Common myeloid progenitor, CD34-positive (primary cell): Measurements from ENCODE around the gene RHBDL3.

ENCODE experiments used
- CTCF ChIA-PET: fragments of 350-600 bp; sonication (Branson Sonifier 250); formaldehyde crosslinking; loops from one replicate; lab custom pipeline; 2021; ENCODE audit warnings: antibody characterized with exemption; lab: Charles Lee
- POLR2A ChIA-PET: fragments of 350-600 bp; sonication (Branson Sonifier 250); formaldehyde crosslinking; loops from one replicate; lab custom pipeline; 2021; ENCODE audit warnings: antibody characterized with exemption; lab: Charles Lee
- DNase-seq, 3 donors: peaks; one replicate each; pipeline versions ENCODE4 v3.0.0 to v3.0.0-alpha.2; 2013
- H3K27ac ChIP-seq, 2 experiments: 1 replicate in 1 of 2; 2 replicates in 1 of 2; pipeline ENCODE4 v1.7.0; 2013; ENCODE audit warnings: inconsistent platforms in 2 of 2, low read length in 2 of 2, mild to moderate bottlenecking in 2 of 2, low read depth in 1 of 2, moderate library complexity in 1 of 2; ENCODE audit not compliant: severe bottlenecking in 2 of 2, insufficient read depth in 1 of 2, poor library complexity in 1 of 2
- H3K27me3 ChIP-seq, 5 experiments: replicated peaks in 2 of 5; 1 replicate in 3 of 5; 2 replicates in 2 of 5; pipeline versions ENCODE4 v1.6.1 to v1.7.0; 2013; ENCODE audit warnings: low read length in 4 of 5, mild to moderate bottlenecking in 2 of 5, moderate library complexity in 2 of 5, inconsistent platforms in 1 of 5; ENCODE audit not compliant: insufficient read depth in 5 of 5, control insufficient read depth in 4 of 5
- H3K36me3 ChIP-seq, 4 experiments: 1 replicate in 2 of 4; 2 replicates in 2 of 4; pipeline versions ENCODE4 v1.6.1 to v1.7.0; 2013; ENCODE audit warnings: low read length in 3 of 4, control low read depth in 1 of 4, mild to moderate bottlenecking in 1 of 4; ENCODE audit not compliant: control insufficient read depth in 4 of 4, insufficient read depth in 4 of 4
- H3K4me1 ChIP-seq, 4 experiments: 1 replicate in 3 of 4; 2 replicates in 1 of 4; pipeline versions ENCODE4 v1.6.1 to v1.7.1; 2013; ENCODE audit warnings: low read length in 3 of 4, mild to moderate bottlenecking in 3 of 4, control low read depth in 1 of 4, inconsistent platforms in 1 of 4, moderate library complexity in 1 of 4; ENCODE audit not compliant: control insufficient read depth in 4 of 4, insufficient read depth in 4 of 4; ENCODE audit errors: control extremely low read depth in 1 of 4
- H3K4me3 ChIP-seq, 7 experiments: 1 replicate in 4 of 7; 2 replicates in 3 of 7; pipeline versions ENCODE4 v1.5.1 to v1.7.0; 2013; ENCODE audit warnings: mild to moderate bottlenecking in 7 of 7, low read length in 6 of 7, moderate library complexity in 6 of 7, inconsistent platforms in 2 of 7, low read depth in 2 of 7, control low read depth in 1 of 7; ENCODE audit not compliant: insufficient read depth in 4 of 7, control insufficient read depth in 1 of 7; ENCODE audit errors: extremely low read depth in 1 of 7
- H3K9me3 ChIP-seq, 5 experiments: 1 replicate in 4 of 5; 2 replicates in 1 of 5; pipeline versions ENCODE4 v1.6.1 to v1.7.1; 2013; ENCODE audit warnings: low read length in 4 of 5, mild to moderate bottlenecking in 2 of 5, inconsistent platforms in 1 of 5, low read depth in 1 of 5, moderate library complexity in 1 of 5; ENCODE audit not compliant: control insufficient read depth in 4 of 5, insufficient read depth in 2 of 5; ENCODE audit errors: control extremely low read depth in 1 of 5
- WGBS: methylation state at CpG from one replicate; pipeline ENCODE4 v1.1.5; 2013; ENCODE audit not compliant: insufficient coverage; 5-methylcytosine and 5-hydroxymethylcytosine counted together

The RHBDL3 gene

DNA sequence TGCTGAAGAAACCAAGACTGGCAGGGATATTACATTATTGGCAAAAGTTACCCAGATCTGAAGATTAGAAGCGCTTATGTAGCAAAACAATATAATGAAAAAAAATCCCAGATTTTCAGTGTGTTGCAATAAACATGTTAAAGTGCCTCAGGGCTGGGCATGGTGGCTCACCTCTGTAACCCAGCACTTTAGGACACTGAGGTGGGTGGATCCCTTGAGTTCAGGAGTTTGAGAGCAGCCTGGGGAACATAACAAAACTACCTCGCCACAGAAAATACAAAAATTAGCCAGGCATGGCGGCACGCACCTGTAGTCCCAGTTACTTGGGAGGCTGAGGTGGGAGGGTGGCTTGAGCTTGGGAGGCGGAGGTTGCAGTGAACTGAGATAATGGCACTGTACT is 91.1 kb downstream of the RHBDL3 start:
- peaks cover 33 to 85% (median 59%) of the 10 kb centered on the region in 4 experiments for H3K36me3 ChIP-seq
- DNase-seq = no peak
- no peaks in the 10 kb centered on the region for H3K9me3 ChIP-seq
- ChIA-PET POLR2A (no interaction called here), CTCF (no interaction called here)
- no peak overlapping the region for H3K4me3 ChIP-seq
- H3K27ac ChIP-seq = no peak overlapping the region
- no CpG with 5 or more reads among the region's 5 CpGs for WGBS
- peaks cover under 1 to 16% (median 10%) of the 10 kb centered on the region in 4 experiments for H3K4me1 ChIP-seq
- H3K27me3 ChIP-seq = no peaks in the 10 kb centered on the region

DNA sequence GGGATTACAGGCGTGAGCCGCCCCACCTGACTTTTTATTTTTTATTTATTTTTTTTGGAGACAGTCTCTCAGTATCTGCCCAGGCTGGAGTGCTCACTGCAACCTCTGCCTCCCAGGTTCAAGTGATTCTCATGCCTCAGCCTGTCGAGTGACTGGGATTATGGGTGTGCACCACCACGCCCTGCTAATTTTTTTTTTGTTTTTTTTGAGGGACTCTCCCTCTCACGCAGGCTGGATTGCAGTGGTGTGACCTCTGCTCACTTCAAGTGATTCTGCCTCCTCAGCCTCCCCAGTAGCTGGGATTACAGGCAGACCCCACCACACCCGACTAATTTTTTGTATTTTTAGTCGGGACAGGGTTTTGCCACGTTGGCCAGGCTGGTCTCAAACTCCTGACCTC is 92.0 kb downstream of the RHBDL3 start:
- no peaks in the 10 kb centered on the region for H3K9me3 ChIP-seq
- POLR2A ChIA-PET = interaction anchor here (0.8 to 0.9 kb wide), 2 partner anchors 8 to 11 kb away, joined by 3 read pairs; partner anchors contain the start of gene ZNF207
- no peak overlapping the region for H3K27ac ChIP-seq
- CTCF ChIA-PET = no interaction called here
- H3K4me1 ChIP-seq = peaks cover 0 to 8% (median 4%) of the 10 kb centered on the region in 4 experiments
- no peaks in the 10 kb centered on the region for H3K27me3 ChIP-seq
- H3K36me3 ChIP-seq = peaks cover 33 to 89% (median 65%) of the 10 kb centered on the region in 4 experiments
- no peak overlapping the region for H3K4me3 ChIP-seq
- DNase-seq = no peak
- 93% methylated on average over 6 of the region's 8 CpGs for WGBS

- CTCF ChIA-PET = interaction anchor here (1.1 kb wide), 1 partner anchor 84 kb away, joined by 3 read pairs; no protein-coding TSS in a partner anchor
Measured at GRCh38 chr17:32361270-32361669, 95.6 kb downstream of the RHBDL3 start.

DNA sequence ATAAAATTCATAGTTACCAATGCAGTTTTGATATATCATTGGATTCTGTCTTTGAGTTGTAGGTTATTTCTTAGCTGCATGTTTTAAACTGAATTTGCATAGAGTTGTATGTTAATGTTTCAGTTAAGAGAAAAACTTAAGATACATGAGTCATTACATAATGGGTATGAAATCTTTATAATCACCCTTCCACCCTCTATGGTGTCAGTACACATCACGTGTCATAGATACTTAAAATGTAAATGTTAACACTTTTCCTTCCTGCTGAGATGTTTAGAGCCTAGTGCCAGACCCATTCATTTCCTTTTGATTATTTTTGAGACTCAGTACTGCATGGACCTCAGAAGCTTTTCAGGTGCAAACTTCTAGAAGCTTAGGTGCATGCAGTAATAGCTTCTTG is 104.8 kb downstream of the RHBDL3 start:
- Histone ChIP-seq H3K4me1 (no peaks in the 10 kb centered on the region), H3K36me3 (peaks cover 39 to 91% (median 69%) of the 10 kb centered on the region in 4 experiments), H3K4me3 (no peak overlapping the region), H3K9me3 (no peaks in the 10 kb centered on the region), H3K27me3 (no peaks in the 10 kb centered on the region), H3K27ac (no peak overlapping the region)
- WGBS = no CpG with 5 or more reads among the region's 1 CpG
- ChIA-PET CTCF (interaction anchor here (0.7 to 1.7 kb wide), 3 partner anchors 9 to 16 kb away, joined by 3 read pairs; no protein-coding TSS in a partner anchor), POLR2A (interaction anchor here (1.2 kb wide), 1 partner anchor 8 kb away, joined by 4 read pairs; no protein-coding TSS in a partner anchor)
- no peak for DNase-seq

More at GRCh38 chr17:32361270-32361669, 95.6 kb downstream of the RHBDL3 start:
- H3K9me3 ChIP-seq = no peaks in the 10 kb centered on the region
- no peaks in the 10 kb centered on the region for H3K4me1 ChIP-seq
- peaks cover 31 to 90% (median 76%) of the 10 kb centered on the region in 4 experiments for H3K36me3 ChIP-seq
- no peak overlapping the region for H3K4me3 ChIP-seq
- WGBS = no CpG with 5 or more reads among the region's 1 CpG
- no peak for DNase-seq
- POLR2A ChIA-PET = no interaction called here
- H3K27me3 ChIP-seq = no peaks in the 10 kb centered on the region
- H3K27ac ChIP-seq = no peak overlapping the region
